Activated CD8-positive, alpha-beta memory T cell treated with anti-CD3 and anti-CD28 coated beads for 4 hours (primary cell): ENCODE data around the gene WDFY4.

Experiments
- DNase-seq, 2 donors: peaks; one replicate each; pipeline ENCODE4 v3.0.0-alpha.2; 2020; ENCODE audit warnings: low read depth in 2 of 2

The WDFY4 gene

DNA sequence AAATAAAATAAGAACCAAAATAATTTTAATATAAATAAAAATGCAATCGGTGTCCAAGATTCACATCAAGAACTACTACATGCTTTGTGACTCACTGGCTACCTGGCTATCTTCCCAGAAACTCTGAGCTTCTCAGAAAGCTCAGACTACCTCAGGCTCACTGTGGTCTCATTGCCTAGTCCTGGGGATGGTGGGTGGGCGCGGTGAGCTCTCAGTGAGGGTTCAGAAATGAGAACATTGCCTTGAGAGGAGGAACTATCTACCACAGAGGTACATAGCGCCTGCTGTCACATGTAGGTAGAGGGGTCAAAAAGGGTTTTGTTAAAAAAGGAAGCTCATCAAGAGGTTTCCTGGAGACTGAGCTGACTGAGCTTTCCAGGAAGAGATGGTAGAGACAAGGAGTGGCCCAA, 108.0 kb downstream of the WDFY4 start:
- no peak for DNase-seq

DNA sequence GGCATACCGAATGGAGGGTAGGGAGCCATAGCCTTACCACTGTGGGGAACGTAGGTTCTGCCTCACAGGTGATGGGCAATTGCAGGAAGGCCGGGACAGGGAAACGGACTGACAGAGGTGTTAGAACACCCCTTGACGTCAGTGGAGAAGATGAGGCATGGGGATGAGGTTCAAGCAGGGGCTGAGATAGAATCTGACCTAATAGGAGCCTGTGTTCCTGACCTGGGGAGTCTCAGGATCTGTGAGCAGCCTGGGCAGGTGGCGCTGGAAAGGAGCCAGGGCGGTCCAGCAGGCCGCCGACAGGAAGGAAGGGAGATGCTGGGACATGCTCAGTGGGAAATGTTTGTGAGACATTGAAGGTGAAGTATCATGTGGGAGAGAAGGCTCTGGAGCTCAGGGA, 109.4 kb downstream of the WDFY4 start:
- DNase-seq: no peak

DNA sequence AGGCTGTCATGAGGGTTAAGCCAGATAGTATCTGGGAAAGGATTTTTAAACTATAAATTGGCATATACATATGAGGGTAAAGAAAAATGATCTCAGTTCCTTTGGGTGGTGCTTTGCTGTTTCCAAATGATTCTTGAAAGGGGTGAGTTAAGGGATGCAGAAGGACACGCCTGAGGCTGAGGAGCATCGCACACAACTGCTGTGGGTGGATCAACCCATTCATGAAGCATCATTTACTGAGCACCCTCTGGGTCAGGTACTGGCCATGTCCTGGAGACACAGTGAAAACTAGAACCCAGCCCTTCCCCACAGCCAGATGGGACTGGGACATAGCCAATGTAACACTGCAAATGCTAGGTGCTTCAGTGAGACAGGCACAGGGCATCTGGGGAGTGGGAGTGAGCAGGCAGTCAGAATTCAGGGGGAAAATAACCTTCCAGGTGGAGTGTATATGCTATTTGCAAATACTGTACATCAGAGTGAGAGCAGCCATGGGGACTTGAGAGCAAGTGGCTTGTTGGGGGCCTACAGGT, 112.1 kb downstream of the WDFY4 start:
- no peak for DNase-seq

DNA sequence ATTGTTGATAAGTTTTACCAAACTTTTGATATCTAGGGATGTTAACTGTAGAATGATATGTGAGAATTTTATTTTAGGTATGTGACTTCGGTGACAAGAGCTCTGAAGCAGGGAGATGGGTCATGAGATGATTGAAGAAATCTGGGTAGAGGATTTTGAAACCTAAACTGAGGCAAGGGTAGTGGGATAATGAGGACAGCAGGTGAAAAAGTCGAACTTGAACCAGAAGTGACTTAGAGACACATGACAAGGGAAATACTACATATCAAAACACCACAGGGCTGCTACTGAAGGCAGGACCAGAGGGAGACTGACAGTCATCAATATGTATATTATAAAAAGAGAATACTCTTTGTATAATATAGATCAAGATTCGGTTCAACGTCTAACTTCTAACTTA, 113.2 kb downstream of the WDFY4 start:
- no peak for DNase-seq

DNA sequence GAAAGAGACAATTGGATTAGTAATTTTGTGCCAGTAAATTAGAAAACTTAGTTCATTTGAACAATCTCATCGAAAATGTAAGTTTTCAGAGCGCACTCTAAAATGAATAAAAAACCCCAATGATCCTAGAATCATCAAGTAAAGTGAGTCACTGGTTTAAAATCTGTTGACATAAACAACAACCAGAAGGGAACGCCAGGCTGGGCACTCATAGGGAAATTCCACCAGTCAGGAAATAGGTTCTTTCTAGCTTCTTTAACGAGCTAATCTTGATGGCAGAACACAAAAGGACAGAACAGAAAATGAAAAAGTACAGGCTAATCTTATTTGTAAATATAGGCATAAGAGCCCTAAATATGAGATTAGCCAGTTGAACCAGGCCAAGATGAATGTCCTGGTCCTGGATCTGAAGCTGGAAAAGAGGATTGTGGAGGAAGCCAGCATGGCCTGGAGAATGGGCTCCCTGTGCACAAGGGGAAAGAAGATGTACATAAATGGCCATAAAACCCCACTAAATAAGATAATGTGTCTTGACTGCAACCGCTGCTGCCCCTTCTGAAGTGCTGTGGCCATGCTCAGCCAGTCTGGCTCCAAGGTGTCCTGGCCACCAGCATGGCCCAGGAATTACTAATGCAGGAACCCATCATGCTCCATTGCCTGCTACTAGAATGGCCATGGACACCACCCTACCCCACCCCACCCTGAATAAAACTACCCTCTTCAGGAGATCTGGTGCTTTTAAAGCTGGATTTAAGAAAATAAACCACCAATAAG, 114.0 kb downstream of the WDFY4 start:
- DNase-seq: no peak

DNA sequence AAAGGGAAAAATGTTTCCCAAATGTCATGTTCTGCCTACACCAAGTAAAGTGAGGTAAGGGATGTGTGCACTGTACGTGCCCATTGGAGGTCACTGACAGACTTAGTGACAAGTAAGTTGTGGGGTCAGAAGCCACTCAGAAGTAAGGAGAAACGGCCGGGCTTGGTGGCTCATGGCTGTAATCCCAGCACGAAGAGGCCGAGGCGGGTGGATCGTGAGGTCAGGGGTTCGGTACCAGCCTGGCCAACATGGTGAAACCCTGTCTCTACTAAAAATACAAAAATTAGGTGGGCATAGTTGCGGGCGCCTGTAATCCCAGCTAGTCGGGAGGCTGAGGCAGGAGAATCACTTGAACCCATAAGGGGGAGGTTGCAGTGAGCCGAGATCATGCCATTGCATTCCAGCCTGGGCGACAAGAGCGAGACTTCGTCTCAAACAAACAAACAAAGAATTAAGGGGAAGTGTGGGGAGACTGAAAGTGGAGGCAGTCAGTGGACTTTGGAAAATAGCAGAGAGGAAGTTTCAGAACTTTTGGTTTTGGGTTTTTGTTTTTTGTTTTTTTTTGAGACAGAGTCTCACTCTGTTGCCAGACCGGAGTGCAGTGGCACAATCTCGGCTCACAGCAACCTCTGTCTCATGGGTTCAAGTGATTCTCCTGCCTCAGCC, 114.8 kb downstream of the WDFY4 start:
- DNase-seq: no peak

DNA sequence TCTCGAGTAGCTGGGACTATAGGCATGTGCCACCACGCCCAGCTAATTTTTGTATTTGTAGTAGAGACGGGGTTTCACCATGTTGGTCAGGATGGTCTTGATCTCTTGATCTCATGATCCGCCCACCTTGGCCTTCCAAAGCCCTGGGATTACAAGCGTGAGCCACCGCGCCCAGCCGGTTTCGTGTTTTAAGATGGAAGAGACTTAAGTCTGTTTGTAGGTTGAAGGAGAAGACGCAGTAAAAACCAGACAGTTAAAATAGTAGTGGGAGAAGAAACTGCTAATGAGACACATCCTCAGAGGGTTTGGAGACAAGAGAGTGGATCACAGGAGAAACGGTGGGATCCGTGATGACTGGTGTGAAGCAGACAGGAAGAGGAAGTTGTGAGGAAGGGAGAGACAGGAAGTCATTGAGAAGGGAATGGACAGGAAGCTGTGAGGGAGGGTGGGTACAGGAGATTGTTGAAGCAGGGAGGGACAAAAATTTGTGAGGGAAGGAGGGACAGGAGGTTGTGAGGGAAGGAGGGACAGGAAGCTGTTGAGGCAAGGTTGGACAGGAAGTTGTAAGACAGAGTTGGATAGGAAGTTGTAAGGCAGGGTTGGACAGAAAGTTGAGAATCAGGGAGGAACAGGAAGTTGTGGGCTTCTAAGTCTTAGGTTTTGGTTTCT, 115.5 kb downstream of the WDFY4 start:
- DNase-seq: no peak

DNA sequence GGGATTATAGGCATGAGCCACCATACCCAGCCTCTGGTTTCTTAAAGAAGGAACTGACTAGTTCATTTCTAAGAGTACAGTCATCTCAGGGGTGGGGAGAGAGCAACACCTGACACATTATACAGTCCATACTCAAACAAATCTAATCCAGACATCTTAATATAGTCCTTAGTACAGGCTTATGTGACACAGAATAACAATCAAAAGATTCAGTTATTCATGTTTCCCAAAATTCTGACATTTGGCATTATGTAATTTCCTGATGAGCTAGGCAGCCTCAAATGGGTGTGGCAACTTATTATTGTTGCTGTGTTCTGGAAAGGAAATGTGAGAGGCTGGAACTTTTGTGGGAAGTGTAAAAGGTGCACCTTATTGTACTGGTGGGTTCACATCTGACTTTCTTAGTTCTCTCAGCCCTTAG, 116.3 kb downstream of the WDFY4 start:
- DNase-seq: no peak

DNA sequence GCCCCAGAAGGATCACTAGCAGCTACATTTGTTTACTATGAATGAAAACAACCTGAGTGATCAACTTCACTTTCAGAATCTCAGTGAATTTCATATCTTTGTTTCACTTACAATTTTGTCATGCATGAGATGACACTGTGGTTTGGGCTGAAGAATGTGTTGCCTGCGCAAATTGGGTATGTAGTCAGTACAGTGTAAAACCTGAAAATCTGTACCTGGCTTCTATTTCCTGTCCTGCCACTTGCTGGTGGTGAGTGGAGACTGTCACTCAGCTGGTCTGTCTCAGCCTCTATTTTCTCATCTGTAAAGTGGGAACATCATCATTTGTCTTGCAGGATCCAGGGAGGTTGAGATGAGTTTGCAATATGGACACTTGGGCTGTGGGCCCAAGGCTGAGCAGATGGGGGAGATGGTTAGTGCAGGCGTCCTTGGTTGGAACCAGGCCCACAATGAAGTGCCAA, 118.0 kb downstream of the WDFY4 start:
- DNase-seq: no peak

DNA sequence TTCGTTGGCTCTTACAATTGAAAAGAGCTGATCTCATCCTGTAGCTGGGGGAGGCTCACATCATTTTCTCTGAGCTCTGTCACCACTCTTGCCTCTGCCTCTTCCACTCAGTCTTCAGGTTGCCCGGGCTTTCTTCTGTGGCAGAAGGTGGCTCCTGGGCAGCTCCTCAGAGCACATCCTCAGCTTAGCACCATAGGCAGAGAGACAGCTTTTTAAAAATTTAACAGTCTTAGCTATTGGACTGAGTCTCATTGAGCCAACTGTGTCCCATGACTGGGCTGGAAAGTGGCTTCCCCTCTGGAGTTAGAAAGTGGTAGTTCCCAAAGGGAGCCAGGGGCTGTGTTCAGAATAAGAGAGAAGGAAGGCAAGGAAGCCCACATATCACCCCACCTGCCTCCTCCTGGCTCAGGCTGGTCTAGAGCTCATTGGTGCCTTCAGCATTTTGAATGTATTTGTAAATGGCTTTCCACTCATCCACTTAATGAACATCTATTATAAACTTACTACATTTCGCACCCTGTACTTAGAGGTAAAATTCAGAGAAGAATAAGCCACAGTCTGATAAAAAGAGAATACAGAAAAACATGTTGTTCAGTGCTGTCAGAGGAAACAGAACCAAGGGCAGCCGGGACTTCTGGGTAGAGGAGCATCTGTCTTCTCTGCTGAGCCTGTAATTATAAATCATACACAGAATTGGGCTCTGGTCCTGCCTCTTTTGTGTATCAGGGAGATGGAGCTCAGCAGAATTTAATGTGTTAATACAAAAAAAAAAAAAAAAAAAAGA, 119.3 kb downstream of the WDFY4 start:
- no peak for DNase-seq

DNA sequence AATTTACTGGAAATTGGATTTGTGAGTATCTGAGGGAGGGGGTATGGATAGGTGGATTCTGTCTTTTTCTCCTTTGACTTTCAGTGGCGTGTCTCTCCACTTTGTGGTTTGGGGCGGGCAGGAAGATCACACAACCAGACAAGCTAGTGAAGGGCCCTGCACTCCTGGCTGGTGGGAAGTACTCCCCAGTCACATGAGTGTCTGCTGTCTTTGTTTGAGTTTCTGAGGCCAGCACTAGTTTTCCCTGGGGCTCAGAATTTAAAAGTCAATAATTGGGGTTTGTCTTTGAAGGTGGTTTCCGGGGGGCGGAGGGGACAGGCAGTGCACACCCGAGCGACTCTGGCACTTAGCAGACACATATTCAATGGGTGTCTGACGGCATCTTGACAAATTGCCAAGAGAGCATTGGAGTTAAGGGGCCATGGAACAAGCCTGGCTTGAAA, 120.1 kb downstream of the WDFY4 start:
- DNase-seq: no peak

DNA sequence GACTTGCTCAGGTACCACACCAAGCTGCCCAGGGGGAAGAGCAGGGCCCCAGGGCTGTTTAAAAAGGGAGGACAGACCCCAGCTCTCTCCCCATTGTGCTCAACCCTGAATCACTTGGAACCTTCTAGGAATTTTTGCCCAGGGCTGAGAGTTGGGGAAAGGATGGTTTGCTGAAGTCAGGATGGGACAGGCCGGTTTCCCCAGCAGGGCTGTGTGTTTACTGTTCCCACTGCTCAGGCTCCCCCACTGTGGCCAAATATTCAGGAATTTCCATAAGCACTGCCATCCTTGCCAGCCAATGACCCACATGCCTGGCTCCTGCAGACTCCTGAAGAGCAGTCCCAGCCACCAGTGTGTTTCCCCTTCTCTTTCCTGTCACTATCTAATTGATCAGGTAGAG, 120.7 kb downstream of the WDFY4 start:
- no peak for DNase-seq

DNA sequence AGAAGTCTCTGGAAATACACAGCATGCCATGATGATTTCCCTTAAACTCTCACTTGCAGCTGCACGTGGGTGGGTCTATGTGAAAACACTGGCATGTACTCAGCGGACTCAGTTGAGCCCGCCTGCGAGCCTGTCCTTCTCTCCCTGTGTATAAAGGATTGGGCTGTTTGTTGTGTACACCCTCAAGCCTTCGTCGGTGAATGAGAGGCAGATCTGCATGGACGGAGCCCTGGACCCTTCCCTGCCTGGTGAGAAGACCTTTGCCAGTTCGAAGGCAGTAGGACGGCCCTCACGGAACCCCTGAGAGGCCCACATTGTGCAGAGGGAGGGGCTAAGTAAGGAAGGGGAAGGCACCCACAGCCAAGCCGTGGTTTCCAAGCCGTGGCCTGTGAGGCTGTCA, 121.2 kb downstream of the WDFY4 start:
- no peak for DNase-seq

DNA sequence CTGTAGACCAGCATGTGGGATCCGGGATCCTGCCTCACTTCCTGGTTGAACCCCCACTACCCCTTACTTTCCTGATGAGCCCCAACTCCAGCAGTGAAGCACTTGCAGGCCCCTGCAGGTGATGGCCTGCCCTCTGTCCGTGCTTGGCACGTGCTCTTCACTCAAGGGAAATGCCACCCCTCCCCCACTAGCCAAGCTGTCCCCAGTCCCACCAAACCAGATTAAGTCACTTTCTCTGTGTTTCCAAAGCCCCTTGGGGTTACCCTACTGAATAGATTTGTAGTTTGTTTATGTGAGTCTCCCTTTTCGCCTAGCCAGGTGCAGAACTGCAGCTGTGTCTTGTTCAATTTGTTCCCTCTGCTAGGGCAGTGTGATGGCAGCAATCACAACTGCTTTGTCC, 121.7 kb downstream of the WDFY4 start:
- no peak for DNase-seq

DNA sequence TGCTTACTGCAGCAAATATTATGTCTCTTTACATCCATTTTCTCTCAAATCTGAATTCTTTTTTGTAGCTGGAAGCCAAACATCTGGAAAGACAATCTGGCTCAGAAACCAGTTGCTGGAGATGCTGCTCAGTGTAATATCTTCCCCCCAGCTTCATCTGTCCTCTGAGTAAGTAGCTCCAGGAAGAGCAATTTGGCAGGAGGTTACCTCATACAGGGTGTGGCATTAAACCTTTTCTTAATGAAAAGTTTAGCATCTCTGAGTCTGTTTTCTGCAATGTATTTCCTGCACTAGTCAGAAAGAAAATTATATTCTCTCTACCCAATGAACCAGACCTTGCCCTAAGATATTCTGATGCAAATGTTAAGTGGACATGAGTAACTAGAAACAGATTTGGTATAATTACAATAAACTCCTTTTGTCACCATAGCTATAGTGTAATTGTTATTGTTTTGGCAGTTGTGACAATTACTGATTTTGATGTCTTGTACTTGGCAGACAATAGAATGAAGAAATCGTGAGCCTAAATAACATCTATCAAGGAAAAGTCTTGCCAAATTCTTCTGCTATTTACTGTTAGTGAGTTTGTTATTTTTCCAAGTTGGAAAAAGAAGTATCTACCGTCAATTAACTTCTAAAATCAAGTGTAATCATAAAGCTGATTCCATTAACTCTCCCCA, 123.3 kb downstream of the WDFY4 start:
- no peak for DNase-seq

DNA sequence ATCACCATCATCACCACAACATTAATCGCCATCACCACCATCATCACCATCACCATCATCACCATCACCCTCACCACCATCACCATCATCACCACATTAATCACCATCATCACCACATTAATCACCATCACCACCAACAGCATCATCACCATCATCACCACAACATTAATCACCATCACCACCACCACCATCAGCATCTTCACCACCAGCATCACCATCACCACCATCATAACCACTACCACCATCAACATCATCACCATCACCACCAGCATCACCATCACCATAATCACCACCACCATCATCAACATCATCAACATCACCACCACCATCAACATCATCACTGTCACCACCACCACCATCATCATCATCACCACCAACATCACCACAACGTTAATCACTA, 124.6 kb downstream of the WDFY4 start:
- DNase-seq: no peak

DNA sequence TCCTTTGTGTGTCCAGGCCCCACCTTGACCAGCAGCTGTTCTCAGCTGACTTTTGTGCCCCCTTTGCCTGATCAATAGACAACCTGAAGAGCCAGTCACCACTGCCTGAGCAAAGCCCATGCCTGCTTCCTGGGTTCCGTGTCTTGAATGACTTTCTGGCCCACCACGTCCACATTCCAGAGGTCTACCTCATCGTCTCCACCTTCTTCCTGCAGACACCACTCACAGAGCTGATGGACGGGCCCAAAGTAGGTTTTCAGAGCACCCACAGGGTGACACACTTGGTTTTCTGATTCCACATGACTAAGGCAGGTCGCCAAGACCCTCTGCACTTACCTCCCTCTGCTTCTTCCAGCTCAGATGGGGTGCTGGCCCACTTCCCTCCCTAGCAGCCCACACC, 126.8 kb downstream of the WDFY4 start:
- no peak for DNase-seq

DNA sequence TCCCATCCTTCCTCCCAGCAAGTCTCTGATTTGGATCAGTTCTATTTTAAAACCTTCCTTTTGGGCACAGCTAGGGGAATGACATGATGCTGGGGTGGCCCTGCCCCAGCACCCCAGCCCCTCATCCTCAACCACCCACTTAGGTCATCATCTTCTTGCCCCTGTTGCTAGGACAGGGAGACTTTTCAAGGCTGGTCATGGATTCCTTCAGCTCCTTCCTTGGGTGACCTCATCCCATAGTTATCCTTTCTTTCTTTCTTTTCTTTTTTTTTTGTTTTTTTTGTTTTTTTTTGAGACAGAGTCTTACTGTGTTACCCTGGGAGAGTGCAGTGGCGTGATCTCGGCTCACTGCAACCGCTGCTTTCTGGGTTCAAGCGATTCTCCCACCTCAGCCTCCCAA, 127.2 kb downstream of the WDFY4 start:
- no peak for DNase-seq

DNA sequence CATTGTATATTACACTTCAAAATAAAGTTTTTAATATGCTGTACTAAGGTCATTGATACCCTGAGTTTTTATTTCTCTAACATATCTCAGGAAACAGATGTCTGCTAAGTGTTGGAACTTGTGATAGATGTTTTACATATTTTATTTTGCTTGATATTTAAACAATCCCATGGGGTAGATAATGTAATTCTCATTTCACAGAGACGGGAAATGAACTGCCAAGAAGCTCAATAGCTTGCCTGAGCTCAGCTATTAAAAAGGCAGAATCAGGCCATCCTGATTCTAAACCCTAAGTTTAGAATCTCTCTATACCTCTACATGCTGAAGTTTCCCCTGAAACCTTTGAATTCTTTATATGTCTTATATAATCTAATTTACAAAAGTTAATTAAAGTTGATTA, 128.6 kb downstream of the WDFY4 start:
- no peak for DNase-seq

DNA sequence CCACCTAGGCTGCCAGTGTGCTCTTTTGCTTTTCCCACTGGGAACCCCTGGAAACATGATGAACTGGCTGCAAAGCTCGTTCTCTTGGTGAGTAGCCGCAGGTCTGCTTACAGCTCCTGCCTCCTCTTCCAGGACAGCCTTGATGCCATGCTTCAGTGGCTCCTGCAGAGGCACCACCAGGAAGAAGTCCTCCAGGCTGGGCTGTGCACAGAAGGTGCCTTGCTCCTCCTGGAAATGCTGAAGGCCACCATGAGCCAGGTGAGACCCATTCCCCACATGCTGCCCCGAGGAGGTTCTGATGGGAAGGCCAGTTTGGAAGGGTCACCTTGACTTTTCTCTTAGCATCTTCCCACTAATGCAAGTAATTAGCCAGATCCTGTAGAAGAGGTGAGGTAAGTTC, 129.2 kb downstream of the WDFY4 start:
- no peak for DNase-seq

DNA sequence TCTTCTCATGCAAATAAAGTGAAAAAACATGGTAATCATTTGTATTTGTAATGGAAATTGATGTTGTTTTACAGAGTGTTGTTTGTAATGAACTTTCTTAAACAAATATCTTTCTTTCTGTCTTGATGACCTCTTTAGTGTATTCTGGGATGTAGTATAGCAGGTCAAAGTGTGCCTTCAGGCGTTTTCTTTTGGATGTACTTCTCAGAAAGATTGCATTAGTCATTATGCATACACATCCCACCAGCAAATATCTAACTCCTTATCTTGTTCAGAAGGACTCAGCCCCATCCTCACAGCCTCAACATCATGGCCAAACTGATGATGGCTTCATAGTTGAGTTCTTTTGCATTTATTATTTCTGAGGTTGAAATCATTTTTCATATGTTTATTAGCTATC, 130.3 kb downstream of the WDFY4 start:
- no peak for DNase-seq
